ENCODE measurements around the gene VWA5A.
"Not testable (repeated sequence)": the region's sequence is repeated elsewhere in the genome, so short reads cannot be mapped to it uniquely, and the experiment has no call there.

The VWA5A gene

GRCh38 chr11:124093330-124093729, 21.9 kb upstream of the VWA5A start:
- no peak for DNase-seq (ENCODE audit: low read depth in 2 of 2, low spot score in 1 of 2)

- DNase-seq (ENCODE audit: low read depth in 2 of 2, low spot score in 1 of 2), result no peak
Measured at GRCh38 chr11:124094731-124095130, 20.5 kb upstream of the VWA5A start.

GRCh38 chr11:124096364-124096763, 18.9 kb upstream of the VWA5A start:
- DNase-seq (ENCODE audit: low read depth in 2 of 2, low spot score in 1 of 2), result no peak

GRCh38 chr11:124098141-124098540, 17.1 kb upstream of the VWA5A start:
- no peak for DNase-seq (ENCODE audit: low read depth in 2 of 2, low spot score in 1 of 2)

- no peak for DNase-seq (ENCODE audit: low read depth in 2 of 2, low spot score in 1 of 2)
Measured at GRCh38 chr11:124101737-124102136, 13.5 kb upstream of the VWA5A start.

GRCh38 chr11:124108156-124108555, 7.1 kb upstream of the VWA5A start:
- no peak for DNase-seq (ENCODE audit: low read depth in 2 of 2, low spot score in 1 of 2)

- no peak for DNase-seq (ENCODE audit: low read depth in 2 of 2, low spot score in 1 of 2)
Measured at GRCh38 chr11:124109377-124109776, 5.9 kb upstream of the VWA5A start.

- DNase-seq (ENCODE audit: low read depth in 2 of 2, low spot score in 1 of 2), result no peak
Measured at GRCh38 chr11:124110201-124110600, 5.0 kb upstream of the VWA5A start.

GRCh38 chr11:124113890-124114289, 1.4 kb upstream of the VWA5A start:
- no peak for DNase-seq (ENCODE audit: low read depth in 2 of 2, low spot score in 1 of 2)

- DNase-seq (ENCODE audit: low read depth in 2 of 2, low spot score in 1 of 2), result no peak
Measured at GRCh38 chr11:124115782-124116616, 749 bp downstream of the VWA5A start.

- DNase-seq (ENCODE audit: low read depth in 2 of 2, low spot score in 1 of 2), result no peak
Measured at GRCh38 chr11:124119103-124119502, 3.9 kb downstream of the VWA5A start.

GRCh38 chr11:124120891-124121290, 5.6 kb downstream of the VWA5A start:
- DNase-seq (ENCODE audit: low read depth in 2 of 2, low spot score in 1 of 2), result no peak

GRCh38 chr11:124122123-124122522, 6.9 kb downstream of the VWA5A start:
- DNase-seq (ENCODE audit: low read depth in 2 of 2, low spot score in 1 of 2), result no peak

- no peak for DNase-seq (ENCODE audit: low read depth in 2 of 2, low spot score in 1 of 2)
Measured at GRCh38 chr11:124123622-124124021, 8.4 kb downstream of the VWA5A start.

GRCh38 chr11:124127134-124127533, 11.9 kb downstream of the VWA5A start:
- DNase-seq (ENCODE audit: low read depth in 2 of 2, low spot score in 1 of 2), result not testable (repeated sequence)

- no peak for DNase-seq (ENCODE audit: low read depth in 2 of 2, low spot score in 1 of 2)
Measured at GRCh38 chr11:124143034-124143433, 27.8 kb downstream of the VWA5A start.

- DNase-seq (ENCODE audit: low read depth in 2 of 2, low spot score in 1 of 2), result no peak
Measured at GRCh38 chr11:124147951-124148350, 32.7 kb downstream of the VWA5A start.

GRCh38 chr11:124150684-124151083, 35.4 kb downstream of the VWA5A start:
- no peak for DNase-seq (ENCODE audit: low read depth in 2 of 2, low spot score in 1 of 2)

- no peak for DNase-seq (ENCODE audit: low read depth in 2 of 2, low spot score in 1 of 2)
Measured at GRCh38 chr11:124152770-124153407, 37.6 kb downstream of the VWA5A start.

GRCh38 chr11:124153821-124154220, 38.6 kb downstream of the VWA5A start:
- no peak for DNase-seq (ENCODE audit: low read depth in 2 of 2, low spot score in 1 of 2)

GRCh38 chr11:124159481-124159880, 44.2 kb downstream of the VWA5A start:
- no peak for DNase-seq (ENCODE audit: low read depth in 2 of 2, low spot score in 1 of 2)

GRCh38 chr11:124160986-124161385, 45.7 kb downstream of the VWA5A start:
- no peak for DNase-seq (ENCODE audit: low read depth in 2 of 2, low spot score in 1 of 2)

GRCh38 chr11:124167826-124168231, 52.6 kb downstream of the VWA5A start:
- DNase-seq (ENCODE audit: low read depth in 2 of 2, low spot score in 1 of 2), result no peak
